ENCODE measurements around the gene SERINC2.

Gene SERINC2

GRCh38 chr1:31423418-31423947 lies 10.5 kb downstream of the SERINC2 start:
- TF ChIP-seq, protein P1, sequence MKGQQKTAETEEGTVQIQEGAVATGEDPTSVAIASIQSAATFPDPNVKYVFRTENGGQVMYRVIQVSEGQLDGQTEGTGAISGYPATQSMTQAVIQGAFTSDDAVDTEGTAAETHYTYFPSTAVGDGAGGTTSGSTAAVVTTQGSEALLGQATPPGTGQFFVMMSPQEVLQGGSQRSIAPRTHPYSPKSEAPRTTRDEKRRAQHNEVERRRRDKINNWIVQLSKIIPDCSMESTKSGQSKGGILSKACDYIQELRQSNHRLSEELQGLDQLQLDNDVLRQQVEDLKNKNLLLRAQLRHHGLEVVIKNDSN (IDR thresholded peaks at IDR 0.05), result no peak
- TF ChIP-seq EGR1 (IDR thresholded peaks at IDR 0.05) (no peak), CREB1 (IDR thresholded peaks at IDR 0.05; ENCODE audit: low read depth) (no peak)

DNA sequence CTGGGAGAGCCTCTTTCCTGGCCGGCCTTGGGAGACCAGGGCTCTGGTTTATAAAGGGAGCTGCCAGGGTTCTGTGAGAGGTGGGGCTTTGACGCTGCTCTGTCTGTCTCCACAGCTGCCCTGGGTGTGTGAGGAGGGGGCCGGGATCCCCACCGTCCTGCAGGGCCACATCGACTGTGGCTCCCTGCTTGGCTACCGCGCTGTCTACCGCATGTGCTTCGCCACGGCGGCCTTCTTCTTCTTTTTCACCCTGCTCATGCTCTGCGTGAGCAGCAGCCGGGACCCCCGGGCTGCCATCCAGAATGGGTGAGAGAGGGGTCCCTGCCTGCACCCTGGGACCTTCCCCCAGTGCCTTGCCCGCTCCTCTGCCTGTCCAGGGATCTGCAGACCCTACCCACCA lies 11.6 kb downstream of the SERINC2 start:
- no peak for TF ChIP-seq TAF1 (IDR thresholded peaks at IDR 0.05; ENCODE audit: low read depth)
- TF ChIP-seq RAD21 (IDR thresholded peaks at IDR 0.05; ENCODE audit: low read depth), result no peak
- TF ChIP-seq, protein P1 (IDR thresholded peaks at IDR 0.05), result no peak
- no peak for TF ChIP-seq ZBTB7A (IDR thresholded peaks at IDR 0.05; ENCODE audit: low read depth)
- no peak for TF ChIP-seq CREB1 (IDR thresholded peaks at IDR 0.05; ENCODE audit: low read depth)
- no peak for TF ChIP-seq REST (IDR thresholded peaks at IDR 0.05; ENCODE audit: low read depth)
- no peak for TF ChIP-seq YY1 (IDR thresholded peaks at IDR 0.05; ENCODE audit: low read depth)
- no peak for TF ChIP-seq EP300 (IDR thresholded peaks at IDR 0.05; ENCODE audit: borderline replicate concordance)
- TF ChIP-seq FOXM1 (IDR thresholded peaks at IDR 0.05; ENCODE audit: borderline replicate concordance, low read depth), result no peak
- no peak for TF ChIP-seq MAX (IDR thresholded peaks at IDR 0.05)
- TF ChIP-seq CEBPB (IDR thresholded peaks at IDR 0.05), result no peak
- no peak for TF ChIP-seq TCF12 (IDR thresholded peaks at IDR 0.05; ENCODE audit: low read depth)

DNA sequence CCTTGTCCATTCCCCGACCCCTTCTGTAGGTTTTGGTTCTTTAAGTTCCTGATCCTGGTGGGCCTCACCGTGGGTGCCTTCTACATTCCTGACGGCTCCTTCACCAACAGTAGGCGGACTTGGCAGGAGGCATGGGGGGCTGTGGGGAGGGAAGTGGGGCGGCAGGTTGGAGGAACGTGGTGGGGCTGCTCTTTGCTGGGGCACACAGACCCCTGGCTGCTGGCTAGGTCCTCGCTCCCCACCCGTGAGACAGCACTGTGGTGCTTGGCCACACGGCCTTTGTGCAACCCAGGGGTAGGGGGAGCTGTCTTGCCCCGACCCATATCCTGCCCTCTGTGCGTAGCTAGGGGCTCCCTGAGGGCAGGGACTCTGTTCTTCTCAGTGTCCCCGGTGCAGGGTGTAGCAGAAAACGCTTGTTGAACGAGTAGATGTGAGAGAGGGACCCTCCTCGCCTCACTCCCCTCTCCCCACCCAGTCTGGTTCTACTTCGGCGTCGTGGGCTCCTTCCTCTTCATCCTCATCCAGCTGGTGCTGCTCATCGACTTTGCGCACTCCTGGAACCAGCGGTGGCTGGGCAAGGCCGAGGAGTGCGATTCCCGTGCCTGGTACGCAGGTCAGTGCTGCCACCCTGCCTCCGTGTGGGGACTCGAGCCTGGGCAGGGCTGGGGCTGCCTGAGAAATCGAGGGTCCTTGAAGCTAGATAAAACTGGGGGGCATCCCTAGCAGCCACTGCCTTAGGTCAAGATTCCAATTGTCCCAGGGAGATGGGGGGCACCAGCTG lies 12.5 kb downstream of the SERINC2 start:
- no peak for TF ChIP-seq TAF1 (IDR thresholded peaks at IDR 0.05; ENCODE audit: low read depth)
- TF ChIP-seq CEBPB (IDR thresholded peaks at IDR 0.05), result no peak
- TF ChIP-seq CREB1 (IDR thresholded peaks at IDR 0.05; ENCODE audit: low read depth), result no peak
- no peak for TF ChIP-seq RAD21 (IDR thresholded peaks at IDR 0.05; ENCODE audit: low read depth)
- TF ChIP-seq FOXM1 (IDR thresholded peaks at IDR 0.05; ENCODE audit: borderline replicate concordance, low read depth), result no peak
- TF ChIP-seq, protein P1 (IDR thresholded peaks at IDR 0.05), result no peak
- no peak for TF ChIP-seq EP300 (IDR thresholded peaks at IDR 0.05; ENCODE audit: borderline replicate concordance)
- no peak for TF ChIP-seq EGR1 (IDR thresholded peaks at IDR 0.05)
- TF ChIP-seq REST (IDR thresholded peaks at IDR 0.05; ENCODE audit: low read depth), result no peak
- TF ChIP-seq YY1 (IDR thresholded peaks at IDR 0.05; ENCODE audit: low read depth), result no peak
- no peak for TF ChIP-seq NFIC (IDR thresholded peaks at IDR 0.05)
- no peak for TF ChIP-seq TEAD4 (IDR thresholded peaks at IDR 0.05)
- TF ChIP-seq TCF12 (IDR thresholded peaks at IDR 0.05; ENCODE audit: low read depth), result no peak
- TF ChIP-seq ZBTB7A (IDR thresholded peaks at IDR 0.05; ENCODE audit: low read depth), result no peak

DNA sequence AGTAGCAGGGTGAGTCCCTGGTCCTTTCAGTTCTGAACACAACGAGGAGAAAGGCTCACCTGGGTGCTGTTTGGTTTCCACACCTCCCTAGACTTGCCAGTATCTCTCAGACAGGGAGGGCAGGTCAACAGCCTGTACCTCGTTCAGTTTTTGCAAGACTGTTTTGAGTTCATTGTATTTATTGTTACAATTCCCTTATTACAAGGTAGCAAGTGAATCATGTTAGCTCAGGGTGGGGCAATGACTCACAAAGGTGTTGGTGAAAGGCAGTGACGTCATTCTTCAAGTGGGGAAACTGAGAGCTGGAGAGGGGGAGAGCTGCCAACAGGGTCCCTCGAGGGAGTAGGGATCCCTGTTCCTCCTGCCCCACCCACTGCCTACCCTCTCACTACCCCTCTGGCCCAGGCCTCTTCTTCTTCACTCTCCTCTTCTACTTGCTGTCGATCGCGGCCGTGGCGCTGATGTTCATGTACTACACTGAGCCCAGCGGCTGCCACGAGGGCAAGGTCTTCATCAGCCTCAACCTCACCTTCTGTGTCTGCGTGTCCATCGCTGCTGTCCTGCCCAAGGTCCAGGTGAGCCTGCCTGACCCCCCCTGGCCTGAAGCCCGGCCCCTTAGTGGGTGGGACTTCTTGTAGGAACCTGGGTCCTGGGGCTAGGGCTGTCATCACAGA lies 13.4 kb downstream of the SERINC2 start:
- TF ChIP-seq EGR1 (IDR thresholded peaks at IDR 0.05) (no peak), TEAD4 (IDR thresholded peaks at IDR 0.05) (no peak), RAD21 (IDR thresholded peaks at IDR 0.05; ENCODE audit: low read depth) (no peak), CREB1 (IDR thresholded peaks at IDR 0.05; ENCODE audit: low read depth) (no peak), TAF1 (IDR thresholded peaks at IDR 0.05; ENCODE audit: low read depth) (no peak)

- TF ChIP-seq TAF1 (IDR thresholded peaks at IDR 0.05; ENCODE audit: low read depth) (no peak), CEBPB (IDR thresholded peaks at IDR 0.05) (no peak), FOXM1 (IDR thresholded peaks at IDR 0.05; ENCODE audit: borderline replicate concordance, low read depth) (no peak), RAD21 (IDR thresholded peaks at IDR 0.05; ENCODE audit: low read depth) (no peak), MAX (IDR thresholded peaks at IDR 0.05) (no peak), TEAD4 (IDR thresholded peaks at IDR 0.05) (no peak), NFIC (IDR thresholded peaks at IDR 0.05) (no peak), EP300 (IDR thresholded peaks at IDR 0.05; ENCODE audit: borderline replicate concordance) (no peak), YY1 (IDR thresholded peaks at IDR 0.05; ENCODE audit: low read depth) (no peak)
- TF ChIP-seq, protein P1 (IDR thresholded peaks at IDR 0.05), result no peak
Measured at GRCh38 chr1:31427322-31427721, 14.3 kb downstream of the SERINC2 start.

Measured in Ishikawa (cell line).